ENCODE data around the gene PPP3CA. TPM values are rescaled to one million over a fixed set of nuclear protein-coding genes. Genes with fewer than 3 reads are reported as not detected.

PPP3CA gene
- total RNA-seq, 1 donor from 2014 or later: 78.8 TPM

DNA sequence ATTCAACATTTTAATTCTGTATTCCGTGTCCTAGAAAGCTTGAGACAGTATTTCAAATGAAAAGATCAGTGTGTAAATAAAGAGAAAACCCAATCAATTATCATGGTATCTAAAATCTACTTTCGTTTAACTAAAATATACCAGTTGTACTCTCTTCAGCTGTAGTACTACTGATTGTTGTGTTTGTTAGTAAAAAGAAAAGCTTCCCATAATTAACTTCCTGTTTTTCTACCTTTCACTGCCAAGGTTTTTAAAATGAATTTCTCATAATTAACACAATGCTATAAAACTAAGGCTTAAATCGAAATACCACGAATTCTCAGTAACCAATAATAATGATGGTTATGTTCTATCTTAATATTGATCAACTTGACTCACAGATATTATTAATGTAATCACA lies 37.4 kb downstream of the PPP3CA start:
- CTCF ChIA-PET: no interaction called here

GRCh38 chr4:101307899-101308298 lies 39.4 kb downstream of the PPP3CA start:
- Mint-ChIP-seq H3K9me3 (no peaks in the 10 kb centered on the region), H3K4me3 (no peak overlapping the region), H3K27me3 (no peaks in the 10 kb centered on the region), H3K27ac (no peak overlapping the region), H3K4me1 (peaks cover 73% of the 10 kb centered on the region), H3K36me3 (ENCODE audit: low read depth) (peaks cover 8% of the 10 kb centered on the region)
- TF ChIP-seq, protein P1, sequence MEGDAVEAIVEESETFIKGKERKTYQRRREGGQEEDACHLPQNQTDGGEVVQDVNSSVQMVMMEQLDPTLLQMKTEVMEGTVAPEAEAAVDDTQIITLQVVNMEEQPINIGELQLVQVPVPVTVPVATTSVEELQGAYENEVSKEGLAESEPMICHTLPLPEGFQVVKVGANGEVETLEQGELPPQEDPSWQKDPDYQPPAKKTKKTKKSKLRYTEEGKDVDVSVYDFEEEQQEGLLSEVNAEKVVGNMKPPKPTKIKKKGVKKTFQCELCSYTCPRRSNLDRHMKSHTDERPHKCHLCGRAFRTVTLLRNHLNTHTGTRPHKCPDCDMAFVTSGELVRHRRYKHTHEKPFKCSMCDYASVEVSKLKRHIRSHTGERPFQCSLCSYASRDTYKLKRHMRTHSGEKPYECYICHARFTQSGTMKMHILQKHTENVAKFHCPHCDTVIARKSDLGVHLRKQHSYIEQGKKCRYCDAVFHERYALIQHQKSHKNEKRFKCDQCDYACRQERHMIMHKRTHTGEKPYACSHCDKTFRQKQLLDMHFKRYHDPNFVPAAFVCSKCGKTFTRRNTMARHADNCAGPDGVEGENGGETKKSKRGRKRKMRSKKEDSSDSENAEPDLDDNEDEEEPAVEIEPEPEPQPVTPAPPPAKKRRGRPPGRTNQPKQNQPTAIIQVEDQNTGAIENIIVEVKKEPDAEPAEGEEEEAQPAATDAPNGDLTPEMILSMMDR (IDR thresholded peaks at IDR 0.05): no peak
- CTCF ChIA-PET: no interaction called here
- POLR2A ChIA-PET: no interaction called here
- ATAC-seq (ENCODE audit: low read depth) (no peak), DNase-seq (no peak)
- intact Hi-C loops (cut with micrococcal nuclease): no loop called here

More for the DNA sequence above, 37.4 kb downstream of the PPP3CA start:
- Mint-ChIP-seq H3K27ac (no peak overlapping the region), H3K4me3 (no peak overlapping the region), H3K9me3 (no peaks in the 10 kb centered on the region), H3K27me3 (no peaks in the 10 kb centered on the region), H3K4me1 (peaks cover 75% of the 10 kb centered on the region), H3K36me3 (ENCODE audit: low read depth) (peaks cover 11% of the 10 kb centered on the region)
- ATAC-seq (ENCODE audit: low read depth) (no peak), DNase-seq (no peak)
- intact Hi-C loops (cut with micrococcal nuclease): no loop called here
- POLR2A ChIA-PET: no interaction called here
- TF ChIP-seq, protein P1 (IDR thresholded peaks at IDR 0.05): no peak

DNA sequence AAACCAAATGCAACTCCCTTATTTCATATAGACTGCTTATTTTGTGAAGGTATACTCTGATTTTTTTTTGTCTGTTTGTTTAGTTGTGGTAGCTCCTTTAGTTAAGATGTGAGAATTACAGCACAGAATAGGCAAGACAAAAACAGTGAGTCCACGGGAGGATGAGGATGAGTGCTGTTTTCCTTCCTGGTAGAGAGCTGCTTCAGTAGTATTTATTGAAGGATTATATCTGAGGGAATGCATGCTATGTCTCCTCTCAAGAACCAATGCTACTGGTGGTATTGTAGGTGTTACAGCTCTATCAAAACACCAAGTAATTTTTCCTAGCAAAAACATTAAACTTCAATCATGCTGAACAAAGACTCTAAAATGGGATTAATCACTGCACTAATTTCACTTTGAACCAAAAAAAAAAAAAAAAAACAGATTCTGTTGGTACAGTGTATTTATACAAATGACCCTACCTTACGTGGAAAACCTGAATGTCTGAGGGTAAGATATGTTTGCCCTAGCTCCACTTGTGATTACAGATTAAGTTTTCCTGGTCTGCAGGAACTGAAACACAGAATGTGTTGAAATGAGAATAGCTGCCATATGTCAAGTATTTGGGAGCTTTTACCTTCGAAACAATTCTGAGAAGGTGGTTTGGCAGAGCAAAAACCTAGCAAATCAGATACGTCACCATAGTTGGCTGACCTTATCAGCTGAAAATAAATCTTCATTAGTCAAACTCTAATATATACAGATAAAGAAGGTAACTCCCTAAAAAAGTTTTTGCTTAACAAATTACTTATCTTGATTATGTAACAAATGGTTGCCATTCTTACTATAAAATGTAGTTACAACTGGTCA lies 40.3 kb downstream of the PPP3CA start:
- peak overlapping the region; percentile 47 for H3K4me3 Mint-ChIP-seq
- ChIA-PET POLR2A (interaction anchor here (0.7 to 1.1 kb wide), 4 partner anchors 13 to 263 kb away, joined by 4 to 8 read pairs (median 5); no protein-coding TSS in a partner anchor), CTCF (interaction anchor here (0.6 to 0.7 kb wide), 2 partner anchors 69 to 1832 kb away, joined by 3 read pairs; no protein-coding TSS in a partner anchor)
- no peak for ATAC-seq (ENCODE audit: low read depth)
- intact Hi-C loops (cut with micrococcal nuclease): no loop called here
- H3K27me3 Mint-ChIP-seq: no peaks in the 10 kb centered on the region
- no peaks in the 10 kb centered on the region for H3K9me3 Mint-ChIP-seq
- H3K27ac Mint-ChIP-seq: peak overlapping the region; percentile 16
- peaks cover 70% of the 10 kb centered on the region for H3K4me1 Mint-ChIP-seq
- TF ChIP-seq, protein P1 (IDR thresholded peaks at IDR 0.05): no peak
- peaks cover 8% of the 10 kb centered on the region for H3K36me3 Mint-ChIP-seq (ENCODE audit: low read depth)
- no peak for DNase-seq

GRCh38 chr4:101306225-101306624 lies 41.1 kb downstream of the PPP3CA start:
- no peak for DNase-seq
- Mint-ChIP-seq H3K4me1 (peaks cover 64% of the 10 kb centered on the region), H3K9me3 (no peaks in the 10 kb centered on the region), H3K27ac (peak overlapping the region; percentile 16), H3K36me3 (ENCODE audit: low read depth) (peaks cover 5% of the 10 kb centered on the region), H3K4me3 (peak overlapping the region; percentile 47), H3K27me3 (no peaks in the 10 kb centered on the region)
- CTCF ChIA-PET: no interaction called here
- ATAC-seq (ENCODE audit: low read depth): no peak
- POLR2A ChIA-PET: interaction anchor here (0.7 kb wide), 2 partner anchors 12 to 20 kb away, joined by 4 to 8 read pairs; no protein-coding TSS in a partner anchor
- TF ChIP-seq, protein P1 (IDR thresholded peaks at IDR 0.05): no peak
- intact Hi-C loops (cut with micrococcal nuclease): no loop called here

- Mint-ChIP-seq H3K9me3 (no peaks in the 10 kb centered on the region), H3K36me3 (ENCODE audit: low read depth) (peaks cover 5% of the 10 kb centered on the region), H3K4me1 (peaks cover 60% of the 10 kb centered on the region), H3K27me3 (no peaks in the 10 kb centered on the region), H3K4me3 (no peak overlapping the region), H3K27ac (no peak overlapping the region)
- no peak for ATAC-seq (ENCODE audit: low read depth)
- CTCF ChIA-PET: no interaction called here
- POLR2A ChIA-PET: no interaction called here
- intact Hi-C loops (cut with micrococcal nuclease): loop anchor here (1.0 to 2.0 kb wide), 2 partner anchors 8 to 14 kb away; no protein-coding TSS in a partner anchor
- TF ChIP-seq, protein P1 (IDR thresholded peaks at IDR 0.05): no peak
- DNase-seq: no peak
Measured at GRCh38 chr4:101304916-101305315, 42.4 kb downstream of the PPP3CA start.
